ENCODE data around the gene GPATCH3. TPM values are rescaled to one million over a fixed set of nuclear protein-coding genes. Genes with fewer than 3 reads are reported as not detected.

The GPATCH3 gene
- total RNA-seq, 1 donor from 2014 or later = 12.1 TPM

- Mint-ChIP-seq H3K4me3 (peak overlapping the region; percentile 89), H3K9me3 (no peaks in the 10 kb centered on the region), H3K27ac (peak overlapping the region; percentile 90), H3K27me3 (no peaks in the 10 kb centered on the region), H3K4me1 (peaks cover 28% of the 10 kb centered on the region), H3K36me3 (ENCODE audit: low read depth) (no peaks in the 10 kb centered on the region)
- DNase-seq = peak; percentile 99
- intact Hi-C loops (cut with micrococcal nuclease) = loop anchor here (1.0 to 2.0 kb wide), 4 partner anchors 12 to 78 kb away; partner anchors contain the start of genes GPN2, PIGV and ZDHHC18
Measured at GRCh38 chr1:26864610-26865480, 35.4 kb downstream of the GPATCH3 start.

GRCh38 chr1:26863685-26864077, 36.6 kb downstream of the GPATCH3 start:
- intact Hi-C loops (cut with micrococcal nuclease) = loop anchor here (2.0 kb wide), 2 partner anchors 37 to 77 kb away; partner anchors contain the start of genes PIGV and ZDHHC18
- Mint-ChIP-seq H3K9me3 (no peaks in the 10 kb centered on the region), H3K36me3 (ENCODE audit: low read depth) (no peaks in the 10 kb centered on the region), H3K4me1 (peaks cover 28% of the 10 kb centered on the region), H3K27ac (no peak overlapping the region), H3K27me3 (no peaks in the 10 kb centered on the region), H3K4me3 (peak overlapping the region; percentile 89)
- DNase-seq = no peak

GRCh38 chr1:26862781-26863684, 37.2 kb downstream of the GPATCH3 start, which contains the start of gene SFN:
Gene SFN, plus strand, starts transcription at chr1:26863149. Its CDS starts 64 bp downstream, at chr1:26863213.
- Mint-ChIP-seq H3K27me3 (no peaks in the 10 kb centered on the region), H3K36me3 (ENCODE audit: low read depth) (peaks cover 2% of the 10 kb centered on the region), H3K9me3 (no peaks in the 10 kb centered on the region), H3K4me3 (peak within 1 kb of the TSS; percentile 89), H3K4me1 (peaks cover 28% of the 10 kb centered on the region), H3K27ac (peak within 1 kb of the TSS; percentile 76)
- peak; percentile 82 for DNase-seq
- intact Hi-C loops (cut with micrococcal nuclease) = no loop called here

GRCh38 chr1:26861889-26862378, 38.3 kb downstream of the GPATCH3 start:
- intact Hi-C loops (cut with micrococcal nuclease) = no loop called here
- no peaks in the 10 kb centered on the region for H3K9me3 Mint-ChIP-seq
- H3K27ac Mint-ChIP-seq = peak overlapping the region; percentile 37
- peaks cover 3% of the 10 kb centered on the region for H3K36me3 Mint-ChIP-seq (ENCODE audit: low read depth)
- no peaks in the 10 kb centered on the region for H3K27me3 Mint-ChIP-seq
- no peak for DNase-seq
- H3K4me1 Mint-ChIP-seq = peaks cover 25% of the 10 kb centered on the region
- peak overlapping the region; percentile 4 for H3K4me3 Mint-ChIP-seq

GRCh38 chr1:26861286-26861701, 39.0 kb downstream of the GPATCH3 start:
- H3K4me1 Mint-ChIP-seq = peaks cover 25% of the 10 kb centered on the region
- H3K27me3 Mint-ChIP-seq = no peaks in the 10 kb centered on the region
- H3K36me3 Mint-ChIP-seq (ENCODE audit: low read depth) = peaks cover 5% of the 10 kb centered on the region
- no peaks in the 10 kb centered on the region for H3K9me3 Mint-ChIP-seq
- intact Hi-C loops (cut with micrococcal nuclease) = no loop called here
- H3K27ac Mint-ChIP-seq = no peak overlapping the region
- DNase-seq = no peak
- no peak overlapping the region for H3K4me3 Mint-ChIP-seq

- no peak for DNase-seq
Measured at GRCh38 chr1:26858891-26859640, 41.2 kb downstream of the GPATCH3 start.

GRCh38 chr1:26858160-26858559, 42.1 kb downstream of the GPATCH3 start:
- Mint-ChIP-seq H3K9me3 (no peaks in the 10 kb centered on the region), H3K27me3 (no peaks in the 10 kb centered on the region), H3K36me3 (ENCODE audit: low read depth) (peaks cover 24% of the 10 kb centered on the region), H3K27ac (no peak overlapping the region), H3K4me1 (peaks cover 9% of the 10 kb centered on the region), H3K4me3 (no peak overlapping the region)
- intact Hi-C loops (cut with micrococcal nuclease) = no loop called here
- DNase-seq = no peak

More at GRCh38 chr1:26858891-26859640, 41.2 kb downstream of the GPATCH3 start:
- intact Hi-C loops (cut with micrococcal nuclease) = no loop called here
- Mint-ChIP-seq H3K36me3 (ENCODE audit: low read depth) (peaks cover 17% of the 10 kb centered on the region), H3K27me3 (no peaks in the 10 kb centered on the region), H3K9me3 (no peaks in the 10 kb centered on the region), H3K4me3 (no peak overlapping the region), H3K4me1 (peaks cover 15% of the 10 kb centered on the region), H3K27ac (no peak overlapping the region)

GRCh38 chr1:26857473-26858060, 42.7 kb downstream of the GPATCH3 start:
- peaks cover 5% of the 10 kb centered on the region for H3K4me1 Mint-ChIP-seq
- no peak overlapping the region for H3K4me3 Mint-ChIP-seq
- H3K27me3 Mint-ChIP-seq = no peaks in the 10 kb centered on the region
- no peaks in the 10 kb centered on the region for H3K9me3 Mint-ChIP-seq
- DNase-seq = no peak
- H3K27ac Mint-ChIP-seq = no peak overlapping the region
- intact Hi-C loops (cut with micrococcal nuclease) = no loop called here
- H3K36me3 Mint-ChIP-seq (ENCODE audit: low read depth) = peaks cover 30% of the 10 kb centered on the region

- DNase-seq = no peak
- intact Hi-C loops (cut with micrococcal nuclease) = no loop called here
- Mint-ChIP-seq H3K27ac (peak overlapping the region; percentile 51), H3K4me1 (peaks cover 1% of the 10 kb centered on the region), H3K9me3 (no peaks in the 10 kb centered on the region), H3K36me3 (ENCODE audit: low read depth) (peaks cover 37% of the 10 kb centered on the region), H3K4me3 (no peak overlapping the region), H3K27me3 (no peaks in the 10 kb centered on the region)
Measured at GRCh38 chr1:26856604-26857469, 43.4 kb downstream of the GPATCH3 start.

- H3K27ac Mint-ChIP-seq = no peak overlapping the region
- no peak for DNase-seq
- intact Hi-C loops (cut with micrococcal nuclease) = no loop called here
- H3K9me3 Mint-ChIP-seq = no peaks in the 10 kb centered on the region
- H3K4me3 Mint-ChIP-seq = no peak overlapping the region
- peaks cover 44% of the 10 kb centered on the region for H3K36me3 Mint-ChIP-seq (ENCODE audit: low read depth)
- no peaks in the 10 kb centered on the region for H3K27me3 Mint-ChIP-seq
- peaks cover 1% of the 10 kb centered on the region for H3K4me1 Mint-ChIP-seq
Measured at GRCh38 chr1:26856181-26856580, 44.1 kb downstream of the GPATCH3 start.

- peaks cover 1% of the 10 kb centered on the region for H3K4me1 Mint-ChIP-seq
- no peaks in the 10 kb centered on the region for H3K27me3 Mint-ChIP-seq
- H3K4me3 Mint-ChIP-seq = no peak overlapping the region
- no peaks in the 10 kb centered on the region for H3K9me3 Mint-ChIP-seq
- intact Hi-C loops (cut with micrococcal nuclease) = no loop called here
- no peak for DNase-seq
- no peak overlapping the region for H3K27ac Mint-ChIP-seq
- peaks cover 48% of the 10 kb centered on the region for H3K36me3 Mint-ChIP-seq (ENCODE audit: low read depth)
Measured at GRCh38 chr1:26855636-26856035, 44.6 kb downstream of the GPATCH3 start.

- Mint-ChIP-seq H3K4me1 (peaks cover 1% of the 10 kb centered on the region), H3K4me3 (no peak overlapping the region), H3K27ac (no peak overlapping the region), H3K27me3 (no peaks in the 10 kb centered on the region), H3K9me3 (no peaks in the 10 kb centered on the region), H3K36me3 (ENCODE audit: low read depth) (peaks cover 53% of the 10 kb centered on the region)
- DNase-seq = no peak
- intact Hi-C loops (cut with micrococcal nuclease) = no loop called here
Measured at GRCh38 chr1:26854906-26855305, 45.4 kb downstream of the GPATCH3 start.

Measured in activated CD4-positive, alpha-beta T cell treated with anti-CD3 and anti-CD28 coated beads, Interleukin-2, amount 10 ng/mL, durations not matched to agents 24 days and 14 days (primary cell).